ENCODE measurements around the gene ANKRD63.
A peak's percentile ranks its signal among the peaks of the same experiment; 100 is the strongest.

Gene ANKRD63

DNA sequence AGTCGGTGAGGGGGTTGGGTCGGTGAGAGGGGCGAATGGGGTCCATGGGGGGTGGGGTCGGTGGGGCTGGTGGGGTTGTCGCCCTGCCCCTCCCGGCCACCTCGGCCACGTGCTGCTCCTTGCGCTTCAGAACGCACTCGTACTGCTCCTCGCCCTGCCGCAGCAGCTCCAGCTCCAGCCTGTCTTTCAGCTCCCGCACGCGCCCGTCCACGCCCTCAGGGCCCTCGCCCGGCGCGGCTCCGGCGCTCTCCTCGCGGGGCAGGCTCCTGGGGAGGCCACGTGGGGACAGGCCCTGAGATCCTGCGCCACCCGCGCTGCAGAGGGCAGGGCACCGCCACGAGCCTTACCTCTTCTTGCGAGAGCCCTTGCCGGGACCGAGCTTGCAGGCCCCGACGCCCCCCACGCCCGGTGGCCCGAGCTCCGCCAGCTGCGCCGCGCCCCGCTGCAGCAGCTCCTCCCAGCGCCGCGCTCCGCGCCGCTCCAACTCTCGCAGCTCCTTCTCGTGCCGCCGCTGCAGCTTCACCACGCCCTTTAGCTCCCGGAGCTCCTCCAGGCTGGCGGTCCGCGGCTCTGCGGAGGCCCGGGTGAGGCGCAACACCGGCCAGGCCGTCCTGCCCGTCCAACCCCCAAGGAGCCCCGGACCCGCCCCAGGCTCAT lies 8.2 kb upstream of the ANKRD63 start:
- Histone ChIP-seq H3K4me3 (peak overlapping the region; percentile 74), H3K27ac (no peak overlapping the region)
- DNase-seq (ENCODE audit: low spot score): no peak
- TF ChIP-seq, protein P1, sequence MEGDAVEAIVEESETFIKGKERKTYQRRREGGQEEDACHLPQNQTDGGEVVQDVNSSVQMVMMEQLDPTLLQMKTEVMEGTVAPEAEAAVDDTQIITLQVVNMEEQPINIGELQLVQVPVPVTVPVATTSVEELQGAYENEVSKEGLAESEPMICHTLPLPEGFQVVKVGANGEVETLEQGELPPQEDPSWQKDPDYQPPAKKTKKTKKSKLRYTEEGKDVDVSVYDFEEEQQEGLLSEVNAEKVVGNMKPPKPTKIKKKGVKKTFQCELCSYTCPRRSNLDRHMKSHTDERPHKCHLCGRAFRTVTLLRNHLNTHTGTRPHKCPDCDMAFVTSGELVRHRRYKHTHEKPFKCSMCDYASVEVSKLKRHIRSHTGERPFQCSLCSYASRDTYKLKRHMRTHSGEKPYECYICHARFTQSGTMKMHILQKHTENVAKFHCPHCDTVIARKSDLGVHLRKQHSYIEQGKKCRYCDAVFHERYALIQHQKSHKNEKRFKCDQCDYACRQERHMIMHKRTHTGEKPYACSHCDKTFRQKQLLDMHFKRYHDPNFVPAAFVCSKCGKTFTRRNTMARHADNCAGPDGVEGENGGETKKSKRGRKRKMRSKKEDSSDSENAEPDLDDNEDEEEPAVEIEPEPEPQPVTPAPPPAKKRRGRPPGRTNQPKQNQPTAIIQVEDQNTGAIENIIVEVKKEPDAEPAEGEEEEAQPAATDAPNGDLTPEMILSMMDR (IDR thresholded peaks at IDR 0.05): no peak

DNA sequence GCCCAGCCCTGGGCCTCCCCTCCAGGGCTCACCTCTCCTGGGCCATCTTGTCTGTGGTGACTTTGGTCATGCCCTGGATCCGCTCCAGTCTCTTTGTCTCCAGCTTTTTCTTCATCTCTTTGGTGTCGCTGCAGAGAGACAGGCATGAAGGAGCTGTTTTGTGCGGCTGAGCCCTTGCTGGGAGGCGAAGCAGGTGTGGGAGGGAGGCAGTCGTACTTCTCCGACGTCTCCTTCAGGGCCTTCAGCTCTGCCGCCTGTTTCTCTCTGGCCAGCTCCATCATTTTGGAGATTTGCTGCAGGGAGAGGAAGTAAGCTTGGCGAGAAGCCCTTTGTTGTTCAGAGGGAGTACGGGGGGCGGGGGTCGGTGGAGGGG lies 7.7 kb upstream of the ANKRD63 start:
- Histone ChIP-seq H3K27ac (no peak overlapping the region), H3K4me3 (peak overlapping the region; percentile 74)
- no peak for DNase-seq (ENCODE audit: low spot score)
- TF ChIP-seq, protein P1 (IDR thresholded peaks at IDR 0.05): no peak

DNA sequence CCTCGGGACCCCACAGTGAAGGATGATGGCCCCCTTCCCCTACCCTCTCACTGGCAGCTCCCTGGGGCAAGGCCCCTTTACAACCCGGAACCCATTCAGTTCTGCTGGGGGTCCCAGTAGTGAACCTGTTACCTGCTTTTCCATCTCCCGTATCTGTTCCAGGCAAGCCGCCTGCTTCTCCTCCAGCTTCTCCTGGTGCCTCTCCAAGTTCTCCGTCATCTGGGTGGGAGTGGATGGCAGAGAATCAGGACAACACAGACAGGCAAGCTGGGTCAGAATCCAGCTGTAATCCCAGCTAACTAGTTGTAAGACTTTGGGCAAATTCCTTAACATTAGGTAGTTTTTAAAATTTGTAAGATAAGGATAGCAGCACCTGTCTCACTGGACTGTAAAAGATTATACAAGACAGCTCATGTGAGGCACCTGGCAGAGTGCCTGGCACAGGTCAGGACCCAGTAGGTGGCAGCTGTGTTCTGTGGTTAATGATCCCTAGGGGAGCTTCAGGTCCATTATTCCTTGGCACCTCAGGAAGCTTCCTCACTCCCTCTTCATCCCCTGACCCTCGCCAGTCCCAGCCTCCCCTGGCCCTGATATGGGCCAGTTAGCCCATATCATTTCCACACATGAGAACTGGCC lies 6.4 kb upstream of the ANKRD63 start:
- TF ChIP-seq, protein P1 (IDR thresholded peaks at IDR 0.05): no peak
- H3K4me3 ChIP-seq: no peak overlapping the region
- H3K27ac ChIP-seq: no peak overlapping the region
- DNase-seq (ENCODE audit: low spot score): no peak

DNA sequence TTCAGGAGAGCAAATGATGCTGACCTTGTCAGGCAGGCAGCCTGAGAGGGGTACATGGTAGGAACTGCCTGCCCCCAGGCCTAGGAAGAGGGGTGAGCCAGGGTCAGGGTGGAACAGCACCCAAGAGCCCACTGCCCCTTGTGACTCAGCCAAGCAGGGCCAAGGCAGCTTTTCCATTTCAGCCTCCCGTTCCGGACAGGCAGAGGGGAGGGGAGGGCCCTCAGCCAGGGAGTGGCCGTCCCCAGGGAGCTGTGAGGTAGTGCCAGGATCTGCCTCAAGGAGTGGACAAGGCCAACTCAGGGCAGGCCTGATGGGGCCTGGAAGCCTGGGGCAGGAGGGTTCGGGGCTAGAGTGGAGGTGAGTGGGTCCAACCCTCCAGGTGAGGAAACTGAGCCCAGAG lies 5.1 kb upstream of the ANKRD63 start:
- no peak for DNase-seq (ENCODE audit: low spot score)
- TF ChIP-seq, protein P1 (IDR thresholded peaks at IDR 0.05): no peak
- Histone ChIP-seq H3K27ac (no peak overlapping the region), H3K4me3 (no peak overlapping the region)

DNA sequence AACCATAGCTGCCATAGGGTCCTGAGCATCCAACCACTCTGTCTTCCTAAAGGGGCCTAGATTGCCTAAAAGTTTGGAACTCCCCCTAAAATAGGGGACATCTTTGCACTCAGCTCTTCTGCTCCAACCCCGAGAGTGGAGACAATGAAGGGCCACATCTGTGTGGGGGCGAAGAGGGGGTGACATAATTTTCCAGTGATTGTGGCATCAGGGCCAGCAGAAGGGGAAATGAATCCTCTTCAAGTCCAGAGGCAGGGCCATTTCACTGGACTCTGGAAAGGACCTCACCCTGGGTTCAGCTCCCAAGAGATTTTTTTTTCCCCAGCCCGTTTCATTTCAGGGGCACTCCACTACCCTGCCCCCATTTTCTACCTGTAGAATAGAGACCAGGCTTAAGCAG lies 4.6 kb upstream of the ANKRD63 start:
- H3K4me3 ChIP-seq: no peak overlapping the region
- DNase-seq (ENCODE audit: low spot score): no peak
- TF ChIP-seq, protein P1 (IDR thresholded peaks at IDR 0.05): no peak
- no peak overlapping the region for H3K27ac ChIP-seq

DNA sequence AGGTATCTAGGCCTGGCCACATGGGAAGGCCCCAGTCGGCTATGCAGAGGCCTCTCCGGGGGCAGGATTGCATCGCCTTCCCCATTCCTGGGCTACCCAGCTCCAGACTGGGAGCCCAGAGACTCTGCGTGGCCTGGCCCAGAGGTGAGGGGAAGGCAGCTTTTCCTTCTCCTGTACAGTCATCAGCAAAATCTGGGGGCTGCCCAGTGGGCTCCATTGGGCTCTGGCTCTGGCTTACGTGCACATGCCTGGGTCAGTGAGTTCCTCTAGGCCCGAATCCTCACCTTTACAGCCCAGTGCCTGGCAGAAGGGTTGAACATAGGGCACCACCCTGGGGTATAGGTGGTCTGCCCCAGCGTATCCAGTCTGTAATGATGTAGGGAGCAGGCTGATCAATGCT lies 3.9 kb upstream of the ANKRD63 start:
- no peak for DNase-seq (ENCODE audit: low spot score)
- no peak overlapping the region for H3K27ac ChIP-seq
- TF ChIP-seq, protein P1 (IDR thresholded peaks at IDR 0.05): no peak
- H3K4me3 ChIP-seq: no peak overlapping the region

DNA sequence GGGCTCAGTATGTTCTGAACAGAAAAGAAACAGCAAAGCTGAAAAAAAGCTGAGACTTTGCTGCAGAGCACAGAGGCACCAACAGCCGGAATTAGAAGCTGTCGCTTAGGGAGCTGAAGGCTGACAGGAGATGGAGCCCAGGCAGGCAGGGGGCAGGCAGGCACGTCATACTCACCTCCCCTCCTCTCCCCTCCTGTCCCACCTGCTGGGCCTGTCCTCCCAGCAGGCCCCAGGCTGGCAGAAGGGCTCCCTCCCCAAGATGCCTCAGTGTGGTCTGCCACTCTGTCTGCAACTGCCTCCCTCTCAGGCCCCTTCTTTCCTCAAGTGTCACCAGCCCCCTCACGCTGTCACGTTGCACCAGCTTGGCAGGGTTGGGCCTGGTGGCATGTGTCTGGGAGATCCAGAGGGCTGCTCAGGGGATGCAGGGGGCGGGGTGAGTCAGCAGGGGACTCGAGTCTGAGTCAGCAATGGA lies 3.2 kb upstream of the ANKRD63 start:
- no peak for DNase-seq (ENCODE audit: low spot score)
- H3K4me3 ChIP-seq: no peak overlapping the region
- TF ChIP-seq, protein P1 (IDR thresholded peaks at IDR 0.05): no peak
- no peak overlapping the region for H3K27ac ChIP-seq

All from coronary artery (tissue), 2 donors.